Medulla oblongata (tissue), 1 donor: ENCODE measurements around the gene NMRK1.

Experiments
- DNase-seq: peaks from one replicate; pipeline ENCODE4 v3.0.0-alpha.2; 2015; ENCODE audit errors: extremely low spot score

NMRK1 gene

GRCh38 chr9:75087824-75088645, at the start of gene NMRK1, which contains the start of gene OSTF1:
NMRK1 (minus strand) TSS chr9:75088155; CDS start chr9:75083115, 5,040 bp downstream.
OSTF1 (plus strand) TSS chr9:75088514; CDS start chr9:75088693, 179 bp downstream.
- DNase-seq: peak; percentile 97

GRCh38 chr9:75134495-75134894, 46.5 kb upstream of the NMRK1 start:
- no peak for DNase-seq

GRCh38 chr9:75133396-75133795, 45.4 kb upstream of the NMRK1 start:
- DNase-seq: no peak

GRCh38 chr9:75132244-75132643, 44.3 kb upstream of the NMRK1 start:
- DNase-seq: no peak

GRCh38 chr9:75131700-75132099, 43.7 kb upstream of the NMRK1 start:
- DNase-seq: no peak

- peak; percentile 33 for DNase-seq
These were observed 42.8 kb upstream of the NMRK1 start for GRCh38 chr9:75130621-75131230.

GRCh38 chr9:75130172-75130571, 42.2 kb upstream of the NMRK1 start:
- no peak for DNase-seq

GRCh38 chr9:75128535-75128934, 40.6 kb upstream of the NMRK1 start:
- DNase-seq: no peak

- no peak for DNase-seq
These were observed 35.7 kb upstream of the NMRK1 start for GRCh38 chr9:75123696-75124095.

- no peak for DNase-seq
These were observed 34.1 kb upstream of the NMRK1 start for GRCh38 chr9:75121914-75122558.

- no peak for DNase-seq
These were observed 32.7 kb upstream of the NMRK1 start for GRCh38 chr9:75120686-75121085.

GRCh38 chr9:75117564-75117963, 29.6 kb upstream of the NMRK1 start:
- no peak for DNase-seq

GRCh38 chr9:75116306-75116705, 28.4 kb upstream of the NMRK1 start:
- peak; percentile 45 for DNase-seq

GRCh38 chr9:75112789-75113188, 24.8 kb upstream of the NMRK1 start:
- no peak for DNase-seq

- no peak for DNase-seq
These were observed 23.2 kb upstream of the NMRK1 start for GRCh38 chr9:75111019-75111622.

GRCh38 chr9:75109210-75109839, 21.4 kb upstream of the NMRK1 start:
- DNase-seq: no peak

- no peak for DNase-seq
These were observed 20.6 kb upstream of the NMRK1 start for GRCh38 chr9:75108571-75108970.

GRCh38 chr9:75106857-75107256, 18.9 kb upstream of the NMRK1 start:
- no peak for DNase-seq

GRCh38 chr9:75105841-75106240, 17.9 kb upstream of the NMRK1 start:
- peak; percentile 30 for DNase-seq

- DNase-seq: peak; percentile 26
These were observed 17.1 kb upstream of the NMRK1 start for GRCh38 chr9:75105019-75105540.

GRCh38 chr9:75104607-75105006, 16.7 kb upstream of the NMRK1 start:
- no peak for DNase-seq
